SK-N-SH (cell line): ENCODE measurements around the gene ZNF521. TPM values are rescaled to one million over a fixed set of nuclear protein-coding genes. Genes with fewer than 3 reads are reported as not detected.
A peak's percentile ranks its signal among the peaks of the same experiment; 100 is the strongest.

Experiments used
- CTCF ChIA-PET: fragments of 300-600, 350-600 bp; formaldehyde crosslinking; extraction: SDS; loops from one replicate; lab custom pipeline; 2021; lab: Yijun Ruan, JAX
- POLR2A ChIA-PET: fragments of 350-600 bp; sonication (Branson Sonifier 250); formaldehyde crosslinking; extraction: SDS; loops from one replicate; lab custom pipeline; 2020; ENCODE audit warnings: antibody characterized with exemption, inconsistent platforms; lab: Yijun Ruan, JAX
- DNase-seq: peaks from one replicate; pipeline ENCODE4 v3.0.0; 2012
- H2AFZ ChIP-seq: fragments of 200-600 bp; sonication (generic); 2 replicates; pipeline ENCODE4 v1.8.1; 2016; ENCODE audit warnings: antibody characterized with exemption, mild to moderate bottlenecking, low read depth
- H3F3A ChIP-seq: fragments of 200-600 bp; sonication (generic); replicated peaks from 2 replicates; pipeline ENCODE3; 2016; ENCODE audit warnings: antibody characterized with exemption, mild to moderate bottlenecking; ENCODE audit not compliant: insufficient read depth
- H3K27ac ChIP-seq, 2 experiments: fragments of 200-500 bp in 1 of 2; fragments of 200-600 bp in 1 of 2; sonication (Bioruptor generic) in 1 of 2; sonication (generic), shearing (Covaris generic) in 1 of 2; 2 replicates each; pipeline versions ENCODE4 v1.5.1 to v1.6.1; 2014 to 2016; ENCODE audit warnings: low read depth in 2 of 2, inconsistent platforms in 1 of 2, low read length in 1 of 2, mild to moderate bottlenecking in 1 of 2, mixed read lengths in 1 of 2
- H3K27me3 ChIP-seq: fragments of 200-600 bp; sonication (generic), shearing (Covaris generic); 2 replicates; pipeline ENCODE4 v1.6.1; 2016; ENCODE audit warnings: mixed run types; ENCODE audit not compliant: insufficient read depth
- H3K36me3 ChIP-seq, 2 experiments: fragments of 200-500 bp in 1 of 2; fragments of 200-600 bp in 1 of 2; sonication (Bioruptor generic) in 1 of 2; sonication (generic) in 1 of 2; replicated peaks in 1 of 2; 2 replicates each; pipeline versions ENCODE3 to v1.5.1; 2014 to 2016; ENCODE audit warnings: low read length in 1 of 2, mild to moderate bottlenecking in 1 of 2; ENCODE audit not compliant: insufficient read depth in 2 of 2, control insufficient read depth in 1 of 2
- H3K4me1 ChIP-seq, 2 experiments: fragments of 200-500 bp in 1 of 2; fragments of 200-600 bp in 1 of 2; sonication (Bioruptor generic) in 1 of 2; sonication (generic), shearing (Covaris generic) in 1 of 2; 2 replicates each; pipeline versions ENCODE4 v1.5.1 to v1.6.1; 2014 to 2016; ENCODE audit warnings: low read depth in 1 of 2, low read length in 1 of 2, mixed run types in 1 of 2; ENCODE audit not compliant: insufficient read depth in 2 of 2, control insufficient read depth in 1 of 2
- H3K4me2 ChIP-seq: fragments of 200-600 bp; sonication (generic), shearing (Covaris generic); 2 replicates; pipeline ENCODE4 v1.6.1; 2017; ENCODE audit warnings: mixed run types
- H3K4me3 ChIP-seq, 2 experiments: fragments of 200-500 bp in 1 of 2; fragments of 200-600 bp in 1 of 2; sonication (Bioruptor generic) in 1 of 2; sonication (generic), shearing (Covaris generic) in 1 of 2; 2 replicates each; pipeline versions ENCODE4 v1.5.1 to v1.8.1; 2014 to 2016; ENCODE audit warnings: low read depth in 2 of 2, inconsistent platforms in 1 of 2, low read length in 1 of 2, mild to moderate bottlenecking in 1 of 2, mixed read lengths in 1 of 2, moderate library complexity in 1 of 2
- H3K79me2 ChIP-seq: fragments of 200-600 bp; sonication (generic); 2 replicates; pipeline ENCODE4 v1.8.1; 2017; ENCODE audit warnings: mild to moderate bottlenecking; ENCODE audit not compliant: insufficient read depth
- H3K9ac ChIP-seq: fragments of 200-600 bp; sonication (generic); 2 replicates; pipeline ENCODE4 v1.6.1; 2017; ENCODE audit warnings: mixed run types
- H3K9me2 ChIP-seq: fragments of 200-600 bp; sonication (generic); 2 replicates; pipeline ENCODE4 v1.6.1; 2017; ENCODE audit warnings: mixed run types
- H3K9me3 ChIP-seq: fragments of 200-600 bp; sonication (generic); 2 replicates; pipeline ENCODE4 v1.6.1; 2017; ENCODE audit warnings: mixed run types, mild to moderate bottlenecking, moderate library complexity
- H4K20me1 ChIP-seq: fragments of 200-600 bp; sonication (generic); 2 replicates; pipeline ENCODE4 v1.6.1; 2017; ENCODE audit warnings: mild to moderate bottlenecking, mixed run types; ENCODE audit not compliant: insufficient read depth
- EP300 ChIP-seq, 2 experiments: IDR thresholded peaks; 2 replicates each; pipeline versions ENCODE4 v1.4.0 to v1.6.1; 2012; ENCODE audit warnings: borderline replicate concordance in 1 of 2, low read depth in 1 of 2, low read length in 1 of 2
- EZH2phosphoT487 ChIP-seq: fragments of 200-600 bp; sonication (generic); IDR thresholded peaks from 2 replicates; pipeline ENCODE4 v1.6.1; 2017; ENCODE audit warnings: low read depth, mixed run types, mild to moderate bottlenecking, antibody characterized with exemption, moderate library complexity, borderline replicate concordance
- FOXJ3 ChIP-seq: sonication (generic); formaldehyde crosslinking; IDR thresholded peaks from 2 replicates; pipeline ENCODE4 v1.5.1; 2020; ENCODE audit warnings: mild to moderate bottlenecking, missing genetic modification reagents
- POLR2AphosphoS5 ChIP-seq: IDR thresholded peaks from 2 replicates; pipeline ENCODE4 v1.6.1; 2012; ENCODE audit warnings: low read depth, low read length
- RCOR1 ChIP-seq: fragments of 150-350 bp; IDR thresholded peaks from 2 replicates; pipeline ENCODE4 v1.6.1; 2017; ENCODE audit warnings: antibody characterized with exemption, low read length
- RFX5 ChIP-seq: IDR thresholded peaks from 2 replicates; pipeline ENCODE4 v1.6.1; 2012; ENCODE audit warnings: mild to moderate bottlenecking, improper control_type of control experiment, low read length
- SIN3A ChIP-seq: IDR thresholded peaks from 2 replicates; pipeline ENCODE4 v1.6.1; 2012; ENCODE audit warnings: low read depth, mild to moderate bottlenecking, low read length, moderate library complexity, borderline replicate concordance
- YY1 ChIP-seq: IDR thresholded peaks from 2 replicates; pipeline ENCODE4 v1.4.0; 2012; ENCODE audit warnings: low read depth, mild to moderate bottlenecking
- WGBS: methylation state at CpG from one replicate; pipeline ENCODE4 v1.1.6; 2017; ENCODE audit warnings: low lambda C conversion rate; 5-methylcytosine and 5-hydroxymethylcytosine counted together
- polyA plus RNA-seq, 3 experiments: library from polyadenylated mRNA; depleted of rRNA; stranded (reverse); fragments of >200 nt; gene quantifications; 2 replicates each; pipeline ENCODE4 v1.2.3, GENCODE V29; 2012
- TF ChIP-seq, protein P1 (sequence below): IDR thresholded peaks from 2 replicates; pipeline ENCODE4 v1.4.0; 2012; ENCODE audit warnings: low read depth
- TF ChIP-seq, protein P2 (sequence below): fragments of 200-600 bp; sonication (generic); IDR thresholded peaks from 2 replicates; pipeline ENCODE4 v1.6.1; 2017; ENCODE audit warnings: antibody characterized with exemption, mild to moderate bottlenecking, moderate library complexity
- TF ChIP-seq, protein P3 (sequence below): IDR thresholded peaks from 2 replicates; pipeline ENCODE4 v1.6.1; 2012; ENCODE audit warnings: mild to moderate bottlenecking, low read depth, low read length, moderate library complexity
- TF ChIP-seq, protein P4 (sequence below): IDR thresholded peaks from 2 replicates; pipeline ENCODE4; 2012
- TF ChIP-seq, protein P5 (sequence below): fragments of 150-350 bp; IDR thresholded peaks from 2 replicates; pipeline ENCODE4 v1.6.1; 2016; ENCODE audit warnings: mild to moderate bottlenecking, low read depth, low read length

Gene ZNF521
- polyA plus RNA-seq, 1 of the 3 experiments (the other 2 are of a cell fraction): 14.1 TPM

DNA sequence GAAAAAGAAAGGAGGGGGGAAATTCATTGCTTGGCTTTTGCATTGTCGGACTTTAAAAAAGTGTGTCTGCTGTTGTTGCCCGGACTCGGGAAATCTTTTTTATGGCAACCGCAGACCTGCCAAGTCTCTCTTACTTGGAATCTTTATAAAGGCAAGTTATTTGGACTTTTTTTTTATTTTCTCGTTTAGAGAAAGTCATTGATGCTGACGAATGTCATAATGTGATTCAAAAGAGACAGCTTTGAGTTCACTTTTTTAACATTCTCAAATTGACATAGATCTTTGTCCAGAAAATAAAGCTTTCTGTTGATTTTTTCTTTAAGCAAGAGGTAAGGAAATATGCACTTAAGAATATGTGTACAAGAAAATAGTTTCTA, 651 bp upstream of the ZNF521 start:
- peak overlapping the region; percentile 53 to 63 for H3K4me3 ChIP-seq
- ChIA-PET POLR2A (no interaction called here), CTCF (interaction anchor here (1.0 to 1.5 kb wide), 3 partner anchors 12 to 480 kb away, joined by 3 read pairs; no protein-coding TSS in a partner anchor)
- no peaks in the 10 kb centered on the region for H3K9me3 ChIP-seq
- H2AFZ ChIP-seq: peak overlapping the region; percentile 73
- no peak for DNase-seq
- 9% methylated on average over 6 of the region's 6 CpGs for WGBS
- H3K9me2 ChIP-seq: no peaks in the 10 kb centered on the region
- H3K27ac ChIP-seq: peak overlapping the region; percentile 28 to 77; a peak in 2 of 4 replicates
- no peaks in the 10 kb centered on the region; a peak in 2 of 4 replicates for H3K4me1 ChIP-seq
- H3K27me3 ChIP-seq: no peaks in the 10 kb centered on the region; the same call in 1 of the 2 replicates
- H4K20me1 ChIP-seq: no peaks in the 10 kb centered on the region
- peaks cover 21% of the 10 kb centered on the region; the same call in 1 of the 2 replicates for H3K79me2 ChIP-seq
- H3K9ac ChIP-seq: peak overlapping the region; percentile 36; the same call in 1 of the 2 replicates
- no peak for TF ChIP-seq SIN3A
- TF ChIP-seq, protein P1, sequence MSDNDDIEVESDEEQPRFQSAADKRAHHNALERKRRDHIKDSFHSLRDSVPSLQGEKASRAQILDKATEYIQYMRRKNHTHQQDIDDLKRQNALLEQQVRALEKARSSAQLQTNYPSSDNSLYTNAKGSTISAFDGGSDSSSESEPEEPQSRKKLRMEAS: no peak
- TF ChIP-seq YY1: no peak
- TF ChIP-seq FOXJ3 (CRISPR knock-in tag): no peak
- TF ChIP-seq POLR2AphosphoS5: no peak
- TF ChIP-seq EZH2phosphoT487: no peak
- TF ChIP-seq RFX5: no peak
- TF ChIP-seq, protein P2, sequence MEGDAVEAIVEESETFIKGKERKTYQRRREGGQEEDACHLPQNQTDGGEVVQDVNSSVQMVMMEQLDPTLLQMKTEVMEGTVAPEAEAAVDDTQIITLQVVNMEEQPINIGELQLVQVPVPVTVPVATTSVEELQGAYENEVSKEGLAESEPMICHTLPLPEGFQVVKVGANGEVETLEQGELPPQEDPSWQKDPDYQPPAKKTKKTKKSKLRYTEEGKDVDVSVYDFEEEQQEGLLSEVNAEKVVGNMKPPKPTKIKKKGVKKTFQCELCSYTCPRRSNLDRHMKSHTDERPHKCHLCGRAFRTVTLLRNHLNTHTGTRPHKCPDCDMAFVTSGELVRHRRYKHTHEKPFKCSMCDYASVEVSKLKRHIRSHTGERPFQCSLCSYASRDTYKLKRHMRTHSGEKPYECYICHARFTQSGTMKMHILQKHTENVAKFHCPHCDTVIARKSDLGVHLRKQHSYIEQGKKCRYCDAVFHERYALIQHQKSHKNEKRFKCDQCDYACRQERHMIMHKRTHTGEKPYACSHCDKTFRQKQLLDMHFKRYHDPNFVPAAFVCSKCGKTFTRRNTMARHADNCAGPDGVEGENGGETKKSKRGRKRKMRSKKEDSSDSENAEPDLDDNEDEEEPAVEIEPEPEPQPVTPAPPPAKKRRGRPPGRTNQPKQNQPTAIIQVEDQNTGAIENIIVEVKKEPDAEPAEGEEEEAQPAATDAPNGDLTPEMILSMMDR: no peak
- TF ChIP-seq, protein P3, sequence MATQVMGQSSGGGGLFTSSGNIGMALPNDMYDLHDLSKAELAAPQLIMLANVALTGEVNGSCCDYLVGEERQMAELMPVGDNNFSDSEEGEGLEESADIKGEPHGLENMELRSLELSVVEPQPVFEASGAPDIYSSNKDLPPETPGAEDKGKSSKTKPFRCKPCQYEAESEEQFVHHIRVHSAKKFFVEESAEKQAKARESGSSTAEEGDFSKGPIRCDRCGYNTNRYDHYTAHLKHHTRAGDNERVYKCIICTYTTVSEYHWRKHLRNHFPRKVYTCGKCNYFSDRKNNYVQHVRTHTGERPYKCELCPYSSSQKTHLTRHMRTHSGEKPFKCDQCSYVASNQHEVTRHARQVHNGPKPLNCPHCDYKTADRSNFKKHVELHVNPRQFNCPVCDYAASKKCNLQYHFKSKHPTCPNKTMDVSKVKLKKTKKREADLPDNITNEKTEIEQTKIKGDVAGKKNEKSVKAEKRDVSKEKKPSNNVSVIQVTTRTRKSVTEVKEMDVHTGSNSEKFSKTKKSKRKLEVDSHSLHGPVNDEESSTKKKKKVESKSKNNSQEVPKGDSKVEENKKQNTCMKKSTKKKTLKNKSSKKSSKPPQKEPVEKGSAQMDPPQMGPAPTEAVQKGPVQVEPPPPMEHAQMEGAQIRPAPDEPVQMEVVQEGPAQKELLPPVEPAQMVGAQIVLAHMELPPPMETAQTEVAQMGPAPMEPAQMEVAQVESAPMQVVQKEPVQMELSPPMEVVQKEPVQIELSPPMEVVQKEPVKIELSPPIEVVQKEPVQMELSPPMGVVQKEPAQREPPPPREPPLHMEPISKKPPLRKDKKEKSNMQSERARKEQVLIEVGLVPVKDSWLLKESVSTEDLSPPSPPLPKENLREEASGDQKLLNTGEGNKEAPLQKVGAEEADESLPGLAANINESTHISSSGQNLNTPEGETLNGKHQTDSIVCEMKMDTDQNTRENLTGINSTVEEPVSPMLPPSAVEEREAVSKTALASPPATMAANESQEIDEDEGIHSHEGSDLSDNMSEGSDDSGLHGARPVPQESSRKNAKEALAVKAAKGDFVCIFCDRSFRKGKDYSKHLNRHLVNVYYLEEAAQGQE: no peak
- no peak for TF ChIP-seq EP300 (IDR thresholded peaks at IDR 0.05; ENCODE audit: borderline replicate concordance in 1 of 2, low read depth in 1 of 2, low read length in 1 of 2)
- TF ChIP-seq, protein P4, sequence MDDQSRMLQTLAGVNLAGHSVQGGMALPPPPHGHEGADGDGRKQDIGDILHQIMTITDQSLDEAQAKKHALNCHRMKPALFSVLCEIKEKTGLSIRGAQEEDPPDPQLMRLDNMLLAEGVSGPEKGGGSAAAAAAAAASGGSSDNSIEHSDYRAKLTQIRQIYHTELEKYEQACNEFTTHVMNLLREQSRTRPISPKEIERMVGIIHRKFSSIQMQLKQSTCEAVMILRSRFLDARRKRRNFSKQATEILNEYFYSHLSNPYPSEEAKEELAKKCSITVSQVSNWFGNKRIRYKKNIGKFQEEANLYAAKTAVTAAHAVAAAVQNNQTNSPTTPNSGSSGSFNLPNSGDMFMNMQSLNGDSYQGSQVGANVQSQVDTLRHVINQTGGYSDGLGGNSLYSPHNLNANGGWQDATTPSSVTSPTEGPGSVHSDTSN: no peak
- TF ChIP-seq RCOR1: no peak
- TF ChIP-seq, protein P5, sequence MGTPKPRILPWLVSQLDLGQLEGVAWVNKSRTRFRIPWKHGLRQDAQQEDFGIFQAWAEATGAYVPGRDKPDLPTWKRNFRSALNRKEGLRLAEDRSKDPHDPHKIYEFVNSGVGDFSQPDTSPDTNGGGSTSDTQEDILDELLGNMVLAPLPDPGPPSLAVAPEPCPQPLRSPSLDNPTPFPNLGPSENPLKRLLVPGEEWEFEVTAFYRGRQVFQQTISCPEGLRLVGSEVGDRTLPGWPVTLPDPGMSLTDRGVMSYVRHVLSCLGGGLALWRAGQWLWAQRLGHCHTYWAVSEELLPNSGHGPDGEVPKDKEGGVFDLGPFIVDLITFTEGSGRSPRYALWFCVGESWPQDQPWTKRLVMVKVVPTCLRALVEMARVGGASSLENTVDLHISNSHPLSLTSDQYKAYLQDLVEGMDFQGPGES: no peak
- H3K36me3 ChIP-seq: no peaks in the 10 kb centered on the region
- peak overlapping the region; percentile 77; the same call in 1 of the 2 replicates for H3K4me2 ChIP-seq
- peaks cover 15% of the 10 kb centered on the region for H3F3A ChIP-seq
